ENCODE results near the gene PPP2R2D.

PPP2R2D gene

DNA sequence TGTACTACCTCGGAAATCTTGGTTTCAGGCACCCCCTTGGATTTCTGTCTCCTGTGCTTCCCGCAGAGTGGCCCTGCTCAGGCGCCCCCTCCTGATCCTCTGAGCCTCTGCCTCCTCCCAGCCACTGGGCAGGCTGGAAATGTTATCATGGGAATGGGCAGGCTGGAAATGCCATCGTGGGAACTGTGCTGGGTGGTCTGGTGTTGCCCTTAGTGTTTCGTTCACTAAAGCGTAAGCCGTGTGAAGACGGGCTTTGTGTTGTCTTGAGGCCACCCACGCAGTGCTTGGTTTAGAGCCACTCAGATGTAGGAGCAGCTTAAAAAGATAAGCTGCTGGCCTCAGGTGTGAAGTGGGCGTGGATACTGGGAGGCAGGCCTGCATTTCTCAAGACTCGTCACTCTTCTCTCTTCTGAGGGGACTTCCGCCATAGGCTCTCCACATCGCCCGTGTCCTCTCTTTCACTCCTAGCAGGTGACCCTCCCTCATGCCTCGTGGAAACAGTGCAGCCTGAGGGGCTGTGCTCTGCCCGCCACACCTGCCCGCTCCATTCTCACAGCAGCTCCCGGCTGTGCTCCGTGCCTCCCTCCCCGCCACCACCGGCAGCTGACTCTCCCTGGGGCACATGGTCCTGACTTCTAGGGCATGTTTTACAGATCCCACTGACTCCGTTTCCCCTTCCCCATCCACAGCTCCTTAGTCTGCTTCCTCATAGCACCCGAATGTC is 28.5 kb downstream of the PPP2R2D start:
- DNase-seq (ENCODE audit: low read depth), result no peak

DNA sequence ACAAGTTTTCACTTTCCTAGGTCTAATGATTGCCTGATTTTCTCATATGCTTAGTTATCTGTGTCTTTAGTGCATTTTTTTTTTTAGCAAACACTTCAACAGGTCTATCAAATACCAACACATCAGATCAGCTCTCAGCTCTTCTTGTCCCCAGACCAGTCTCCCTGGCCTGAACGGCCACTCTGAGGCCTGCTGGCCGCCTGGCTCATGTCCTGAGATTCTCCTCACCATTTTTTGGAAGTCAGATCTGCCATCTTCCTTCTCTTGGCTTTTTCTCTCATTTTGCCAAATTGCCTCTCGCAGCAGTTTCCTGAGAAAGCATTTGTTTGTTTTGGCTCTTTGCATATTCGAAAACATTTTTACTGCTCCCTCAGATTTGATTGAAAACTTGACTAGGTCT is 29.3 kb downstream of the PPP2R2D start:
- DNase-seq (ENCODE audit: low read depth), result no peak

DNA sequence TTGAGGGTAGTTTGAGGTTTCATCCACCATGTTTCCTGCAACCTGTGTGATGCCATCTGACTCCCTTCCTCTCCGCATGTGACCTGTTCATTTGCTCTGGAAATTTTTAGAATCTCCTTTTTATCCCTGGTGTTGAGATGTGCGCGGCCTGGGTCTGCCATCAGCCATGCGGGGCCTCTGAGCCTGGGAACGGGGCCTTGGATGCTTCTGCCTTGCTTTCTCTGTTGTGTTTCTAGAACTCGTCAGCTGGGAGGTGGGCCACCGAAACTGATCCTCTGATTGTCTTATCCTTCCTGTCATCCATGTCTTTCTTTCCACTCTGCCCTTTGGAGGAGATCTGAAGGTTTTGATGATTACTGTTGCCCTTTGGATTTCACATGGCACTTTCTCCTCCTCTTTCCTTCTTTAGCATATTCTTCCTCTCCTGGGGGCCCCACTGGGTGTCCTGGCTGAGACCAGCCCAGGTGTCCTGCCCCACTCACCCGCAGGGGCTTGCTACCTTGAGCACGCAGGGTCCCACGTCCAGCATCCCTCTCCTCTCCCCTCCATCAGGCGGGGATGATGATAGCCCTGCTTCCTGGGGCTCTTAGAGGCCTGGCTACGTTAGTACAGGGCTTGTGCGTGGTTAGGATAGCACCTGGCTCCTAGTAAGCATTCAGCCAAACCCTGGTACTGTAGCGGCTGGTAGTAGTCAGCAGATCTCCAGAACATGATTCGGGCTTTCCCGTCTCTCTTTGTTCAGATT is 29.9 kb downstream of the PPP2R2D start:
- no peak for DNase-seq (ENCODE audit: low read depth)

DNA sequence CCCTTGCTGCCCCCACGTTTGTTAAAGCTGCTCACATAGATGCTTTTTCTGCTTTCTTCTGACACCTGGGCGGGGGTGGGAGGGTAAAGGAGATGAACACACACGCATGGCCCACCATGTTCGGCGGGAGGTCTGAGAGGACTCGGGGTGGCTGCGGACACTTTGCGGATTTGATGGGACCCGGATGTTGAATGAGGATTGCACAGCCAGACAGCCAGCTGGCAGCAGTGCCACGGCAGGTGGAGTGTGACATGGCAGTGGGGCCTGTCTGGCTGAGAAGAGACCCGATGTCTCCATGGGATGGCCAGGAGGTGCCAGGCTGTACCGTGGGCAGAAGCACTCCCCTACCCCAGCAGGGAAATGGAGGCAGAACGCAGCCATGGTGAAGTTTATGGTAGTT is 31.2 kb downstream of the PPP2R2D start:
- DNase-seq (ENCODE audit: low read depth), result no peak

DNA sequence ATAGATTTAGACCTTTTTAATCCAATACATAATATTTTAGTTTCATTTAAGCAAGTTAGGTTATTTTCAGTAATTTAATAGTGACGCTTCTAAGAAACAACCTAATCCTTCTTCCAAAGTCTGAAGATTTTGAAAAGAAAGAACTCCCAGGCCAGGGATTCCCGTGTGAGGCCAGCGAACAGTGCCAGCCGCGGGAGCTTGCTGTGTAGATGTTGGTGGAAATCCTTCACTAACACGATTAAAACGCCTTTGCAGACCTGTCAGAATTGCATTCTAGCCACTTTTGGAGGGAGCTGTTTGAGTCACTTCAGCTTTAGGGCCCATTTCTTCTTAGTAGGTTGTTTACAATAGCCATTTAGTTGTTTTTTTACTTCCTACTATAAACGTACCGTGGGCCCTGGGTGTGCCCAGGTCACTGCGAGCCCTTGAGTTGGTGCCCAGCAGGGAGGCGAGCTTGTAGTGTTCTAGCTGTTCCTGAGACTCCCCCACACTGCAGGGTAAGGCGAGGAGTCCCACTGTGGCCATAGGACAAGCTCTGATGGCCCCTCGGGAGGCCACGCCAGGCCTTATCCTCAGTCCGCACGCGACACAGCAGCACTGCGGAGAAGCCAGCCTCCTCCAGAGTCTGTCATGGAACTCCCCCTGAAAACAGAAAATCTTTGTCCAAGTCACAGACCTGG is 32.3 kb downstream of the PPP2R2D start:
- DNase-seq (ENCODE audit: low read depth), result no peak

DNA sequence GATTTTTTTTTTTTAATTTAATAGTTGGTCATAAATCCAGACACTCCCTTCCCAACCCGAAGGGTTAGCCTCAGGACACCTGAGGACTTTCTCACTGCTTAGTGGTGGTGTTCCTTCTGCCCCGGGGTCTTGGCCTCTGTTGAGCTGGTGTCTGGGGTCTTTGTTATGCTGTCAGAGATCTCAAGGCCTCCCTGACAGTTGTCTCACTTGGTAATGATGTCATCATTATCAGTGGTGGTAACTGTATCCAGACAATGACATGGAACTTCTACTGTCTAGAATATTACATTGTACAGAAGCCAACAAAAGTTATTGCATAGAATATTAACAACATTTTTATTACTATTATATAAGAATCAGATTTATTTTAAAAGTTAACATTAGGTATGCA is 32.9 kb downstream of the PPP2R2D start:
- DNase-seq (ENCODE audit: low read depth), result no peak

- no peak for DNase-seq (ENCODE audit: low read depth)
Observed at GRCh38 chr10:131934769-131935168, 34.0 kb downstream of the PPP2R2D start.

DNA sequence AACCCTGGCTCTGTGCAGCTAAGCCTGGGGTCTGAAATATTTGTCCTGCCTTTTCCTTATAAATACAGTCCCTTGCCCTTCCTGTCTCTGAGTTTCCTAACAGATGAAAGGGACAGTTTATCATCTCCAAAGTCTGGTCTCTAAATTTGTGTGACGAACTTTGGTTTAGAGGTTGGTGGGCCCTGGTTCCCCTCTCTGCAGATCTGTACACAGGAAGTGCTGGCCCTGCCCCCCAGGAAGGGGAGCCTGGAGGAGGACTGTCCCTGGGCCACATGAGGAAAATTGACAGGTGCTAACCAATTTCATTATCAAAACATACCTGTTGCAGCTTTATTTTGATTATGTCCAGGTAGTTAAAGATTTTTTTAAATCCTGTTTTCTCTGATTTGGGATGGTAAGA is 34.5 kb downstream of the PPP2R2D start:
- DNase-seq (ENCODE audit: low read depth), result no peak

DNA sequence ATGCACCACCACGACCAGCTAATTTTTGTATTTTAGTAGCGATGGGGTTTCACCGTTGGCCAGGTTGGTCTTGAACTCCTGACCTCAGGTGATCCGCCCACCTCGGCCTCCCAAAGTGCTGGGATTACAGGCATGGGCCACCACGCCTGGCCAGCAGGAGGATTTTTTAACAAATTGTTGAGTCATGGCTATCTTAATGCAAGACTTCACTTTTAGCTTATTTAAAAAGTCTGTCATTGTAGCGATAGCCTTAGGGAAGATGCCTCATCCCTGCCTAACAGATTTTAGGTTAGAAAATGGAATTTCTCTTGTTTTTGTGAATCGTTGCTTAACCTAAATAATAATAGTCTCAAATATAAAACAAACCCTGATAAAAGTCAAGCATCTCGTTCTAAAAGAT is 35.5 kb downstream of the PPP2R2D start:
- DNase-seq (ENCODE audit: low read depth), result peak; percentile 22

DNA sequence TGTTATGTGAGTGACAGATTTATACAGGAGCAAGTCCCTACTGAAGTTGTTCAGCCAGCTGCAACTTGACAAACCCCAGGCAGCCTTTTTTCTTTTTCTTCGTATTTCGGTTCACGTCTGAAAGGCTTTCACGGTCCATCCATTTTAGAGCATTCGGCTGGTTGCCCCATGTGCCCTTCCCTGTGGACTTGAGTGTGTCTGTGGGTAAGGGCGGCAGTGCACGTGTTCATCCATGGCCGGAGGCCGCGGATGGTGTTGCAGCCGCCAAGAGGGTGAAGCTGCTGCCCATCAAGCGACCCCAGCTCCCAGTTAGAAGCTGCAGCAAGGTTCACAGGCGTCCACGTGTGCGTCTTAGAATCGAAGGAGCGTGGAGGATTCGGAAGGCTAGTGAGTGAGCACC is 35.9 kb downstream of the PPP2R2D start:
- DNase-seq (ENCODE audit: low read depth), result no peak

DNA sequence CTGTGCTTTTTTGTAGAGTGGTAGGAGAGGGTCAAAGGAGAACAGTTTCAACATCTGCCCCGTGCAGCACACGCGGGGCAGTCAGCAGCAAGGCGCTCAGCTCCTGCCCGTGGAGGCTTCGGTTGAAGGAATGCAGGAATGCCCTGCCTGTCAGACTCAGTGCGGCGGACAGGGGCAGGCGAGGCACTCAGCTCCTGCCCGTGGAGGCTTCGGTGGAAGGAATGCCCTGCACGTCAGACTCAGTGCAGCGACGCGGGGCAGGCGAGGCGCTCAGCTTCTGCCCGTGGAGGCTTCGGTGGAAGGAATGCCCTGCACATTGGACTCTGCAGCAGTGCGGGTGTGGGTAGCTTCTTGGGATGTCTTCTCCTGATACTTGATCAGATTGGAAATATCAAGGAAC is 37.0 kb downstream of the PPP2R2D start:
- no peak for DNase-seq (ENCODE audit: low read depth)

DNA sequence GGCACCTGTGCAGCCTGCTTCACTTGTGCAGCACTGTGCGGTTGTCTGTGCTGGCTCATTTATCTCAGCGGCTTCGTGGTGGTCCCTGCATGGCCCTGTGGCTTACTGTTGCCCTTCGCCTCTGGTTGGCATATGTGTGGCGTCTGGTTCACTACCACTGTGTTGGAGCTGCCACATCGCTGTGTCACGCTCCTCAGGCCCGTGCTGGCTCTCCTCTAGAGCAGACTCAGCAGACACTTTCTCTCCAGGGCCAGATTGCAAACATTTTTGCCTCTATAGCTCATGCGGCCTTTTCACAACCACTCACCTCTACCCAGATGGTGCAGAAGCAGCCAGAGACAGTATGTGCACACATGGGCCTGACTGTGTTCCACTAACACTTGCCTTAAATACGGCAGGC is 37.9 kb downstream of the PPP2R2D start:
- DNase-seq (ENCODE audit: low read depth), result no peak

DNA sequence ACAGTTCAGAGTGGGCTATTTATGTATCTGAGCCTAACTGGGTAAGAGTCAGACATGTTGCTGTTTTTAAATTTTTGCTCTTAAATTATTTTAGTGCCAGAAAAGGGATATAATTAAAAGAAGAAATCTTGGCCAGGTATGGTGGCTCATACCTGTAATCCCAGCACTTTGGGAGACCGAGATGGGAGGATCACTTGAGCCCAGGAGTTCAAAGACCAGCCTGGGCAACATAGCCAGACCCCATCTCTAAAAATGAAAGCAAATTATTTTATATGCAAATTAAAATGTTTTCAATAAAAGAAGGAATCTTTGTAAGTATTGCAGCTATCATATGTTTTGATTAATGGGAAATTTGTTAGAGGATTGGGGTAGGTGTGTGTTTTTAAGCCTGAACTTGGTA is 41.6 kb downstream of the PPP2R2D start:
- DNase-seq (ENCODE audit: low read depth), result no peak

- DNase-seq (ENCODE audit: low read depth), result peak; percentile 30
Observed at GRCh38 chr10:131943021-131943814, 42.4 kb downstream of the PPP2R2D start.

- DNase-seq (ENCODE audit: low read depth), result no peak
Observed at GRCh38 chr10:131944412-131944811, 43.6 kb downstream of the PPP2R2D start.

- DNase-seq (ENCODE audit: low read depth), result no peak
Observed at GRCh38 chr10:131944976-131945695, 44.3 kb downstream of the PPP2R2D start.

DNA sequence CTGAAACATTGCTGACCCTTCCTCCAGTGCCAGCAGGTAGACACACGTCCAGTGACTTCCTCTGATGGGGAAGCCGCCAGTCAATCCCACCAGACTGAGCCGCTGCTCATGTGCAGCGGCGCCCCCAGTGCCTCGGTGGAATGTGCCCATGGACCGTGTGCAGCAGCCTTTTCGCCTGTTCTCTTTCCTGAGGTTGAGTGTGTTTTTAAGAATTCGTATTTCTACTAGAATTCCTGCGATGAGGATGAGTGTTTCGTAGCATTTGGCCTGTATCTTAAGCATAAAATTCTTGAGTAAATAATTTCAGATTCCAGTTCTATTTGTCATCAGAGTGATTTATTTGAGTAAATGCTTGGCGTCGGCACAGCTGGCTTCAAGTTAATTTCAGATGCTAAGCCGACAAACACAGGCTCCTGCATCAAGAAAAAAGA is 45.5 kb downstream of the PPP2R2D start:
- DNase-seq (ENCODE audit: low read depth), result peak; percentile 96

GRCh38 chr10:131946880-131947279 is 46.1 kb downstream of the PPP2R2D start:
- DNase-seq (ENCODE audit: low read depth), result peak; percentile 64

GRCh38 chr10:131947631-131948347 is 47.0 kb downstream of the PPP2R2D start:
- DNase-seq (ENCODE audit: low read depth), result peak; percentile 93

- DNase-seq (ENCODE audit: low read depth), result no peak
Observed at GRCh38 chr10:131948501-131948900, 47.7 kb downstream of the PPP2R2D start.
